GM18867 (cell line): Measurements from ENCODE around the gene PPRC1.

Experiments used
- ATAC-seq: cut with Tn5 transposase; IDR thresholded peaks from one replicate; pipeline ENCODE4 v1.9.1; 2021; ENCODE audit warnings: mild to moderate bottlenecking, moderate library complexity; ENCODE audit not compliant: unreplicated experiment

PPRC1 gene

DNA sequence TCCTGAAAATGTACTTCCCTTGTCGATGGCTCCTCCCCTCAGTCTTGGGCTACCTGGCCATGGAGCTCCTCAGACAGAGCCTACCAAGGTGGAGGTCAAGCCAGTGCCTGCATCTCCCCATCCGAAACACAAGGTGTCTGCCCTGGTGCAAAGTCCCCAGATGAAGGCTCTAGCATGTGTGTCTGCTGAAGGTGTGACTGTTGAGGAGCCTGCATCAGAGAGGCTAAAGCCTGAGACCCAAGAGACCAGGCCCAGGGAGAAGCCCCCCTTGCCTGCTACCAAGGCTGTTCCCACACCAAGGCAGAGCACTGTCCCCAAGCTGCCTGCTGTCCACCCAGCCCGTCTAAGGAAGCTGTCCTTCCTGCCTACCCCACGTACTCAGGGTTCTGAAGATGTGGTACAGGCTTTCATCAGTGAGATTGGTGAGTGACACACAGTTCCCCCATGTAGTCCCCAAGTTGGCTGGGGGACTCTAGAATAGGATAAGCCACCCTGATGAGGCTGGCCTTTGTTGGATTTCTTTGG, 8.8 kb downstream of the PPRC1 start:
- ATAC-seq: no peak

DNA sequence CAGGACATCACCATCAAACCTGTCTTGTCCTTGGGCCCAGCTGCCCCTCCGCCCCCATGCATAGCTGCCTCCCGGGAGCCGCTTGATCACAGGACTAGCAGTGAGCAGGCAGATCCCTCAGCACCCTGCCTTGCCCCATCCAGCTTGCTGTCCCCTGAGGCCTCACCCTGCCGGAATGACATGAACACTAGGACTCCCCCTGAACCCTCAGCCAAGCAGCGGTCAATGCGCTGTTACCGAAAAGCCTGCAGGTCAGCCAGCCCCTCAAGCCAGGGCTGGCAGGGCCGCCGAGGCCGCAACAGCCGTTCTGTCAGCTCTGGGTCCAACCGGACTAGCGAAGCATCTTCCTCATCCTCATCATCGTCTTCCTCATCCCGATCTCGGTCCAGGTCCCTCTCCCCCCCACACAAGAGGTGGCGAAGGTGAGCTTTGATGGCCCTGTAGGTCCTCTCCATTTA, 14.2 kb downstream of the PPRC1 start:
- no peak for ATAC-seq

DNA sequence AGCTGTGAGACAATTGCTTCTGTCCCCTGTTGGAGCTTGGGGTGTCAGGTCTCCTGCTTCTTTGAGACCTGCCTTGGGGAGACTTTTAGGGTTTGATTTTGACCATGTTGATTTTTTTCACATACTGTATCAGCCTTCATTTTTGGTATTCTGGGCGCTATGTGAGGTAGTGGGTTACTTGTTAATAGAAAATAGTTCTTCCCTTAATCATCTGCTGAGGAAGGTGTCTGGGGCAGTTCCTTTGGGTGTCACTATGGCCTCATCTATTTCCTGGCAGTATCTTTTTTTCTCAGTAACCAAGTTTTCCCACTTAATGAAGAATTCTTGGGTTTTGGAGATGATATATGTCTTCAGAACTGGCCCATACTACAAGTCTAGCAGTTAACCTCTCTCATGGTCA, 14.7 kb downstream of the PPRC1 start:
- no peak for ATAC-seq

DNA sequence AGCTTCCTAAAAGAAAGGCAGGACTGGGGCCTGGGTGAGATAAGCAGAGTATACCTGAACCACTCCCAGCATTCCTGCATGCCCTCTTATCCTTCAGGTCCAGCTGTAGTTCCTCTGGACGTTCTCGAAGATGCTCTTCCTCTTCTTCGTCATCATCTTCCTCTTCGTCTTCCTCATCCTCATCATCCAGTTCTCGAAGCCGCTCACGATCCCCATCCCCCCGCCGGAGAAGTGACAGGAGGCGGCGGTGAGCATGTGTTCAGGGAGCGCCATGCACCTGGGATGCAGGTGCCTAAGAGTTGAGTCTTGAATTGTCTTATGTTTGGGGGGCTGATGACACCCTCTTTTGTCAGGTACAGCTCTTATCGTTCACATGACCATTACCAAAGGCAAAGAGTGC, 15.4 kb downstream of the PPRC1 start:
- no peak for ATAC-seq

DNA sequence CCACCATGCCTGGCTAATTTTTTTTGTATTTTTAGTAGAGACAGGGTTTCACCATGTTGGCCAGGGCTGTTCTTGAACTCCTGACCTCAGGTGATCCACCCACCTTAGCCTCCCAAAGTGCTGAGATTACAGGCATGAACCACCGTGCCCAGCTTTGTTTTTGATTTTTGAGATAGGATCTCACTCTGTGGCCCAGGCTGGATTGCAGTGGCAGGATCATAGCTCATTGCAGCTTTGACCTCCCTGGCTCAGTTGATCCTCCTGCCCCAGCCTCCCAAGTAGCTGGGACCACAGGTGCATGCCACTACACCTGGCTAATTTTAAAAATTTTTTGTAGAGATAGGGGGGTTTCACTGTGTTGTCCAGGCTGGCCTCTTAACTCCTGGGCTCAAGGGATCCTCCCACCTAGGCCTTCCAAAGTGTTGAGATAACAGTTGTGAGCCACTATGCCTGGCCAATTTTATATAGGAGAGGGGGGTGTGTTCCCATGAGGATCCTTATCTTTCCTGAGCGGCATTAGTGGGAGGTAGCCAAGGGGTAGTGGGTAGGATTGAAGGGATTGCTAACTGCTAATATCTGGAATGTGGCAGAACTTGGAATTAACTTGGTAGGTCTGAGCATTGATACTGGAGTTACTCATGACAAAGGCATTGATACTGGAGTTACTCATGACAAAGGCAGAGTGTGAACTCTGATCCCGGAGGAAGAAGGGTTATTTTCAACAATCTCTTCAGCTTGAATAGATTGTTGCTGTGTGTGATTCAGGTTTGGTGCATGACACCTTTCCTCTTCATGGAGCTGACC, 18.3 kb downstream of the PPRC1 start:
- no peak for ATAC-seq

DNA sequence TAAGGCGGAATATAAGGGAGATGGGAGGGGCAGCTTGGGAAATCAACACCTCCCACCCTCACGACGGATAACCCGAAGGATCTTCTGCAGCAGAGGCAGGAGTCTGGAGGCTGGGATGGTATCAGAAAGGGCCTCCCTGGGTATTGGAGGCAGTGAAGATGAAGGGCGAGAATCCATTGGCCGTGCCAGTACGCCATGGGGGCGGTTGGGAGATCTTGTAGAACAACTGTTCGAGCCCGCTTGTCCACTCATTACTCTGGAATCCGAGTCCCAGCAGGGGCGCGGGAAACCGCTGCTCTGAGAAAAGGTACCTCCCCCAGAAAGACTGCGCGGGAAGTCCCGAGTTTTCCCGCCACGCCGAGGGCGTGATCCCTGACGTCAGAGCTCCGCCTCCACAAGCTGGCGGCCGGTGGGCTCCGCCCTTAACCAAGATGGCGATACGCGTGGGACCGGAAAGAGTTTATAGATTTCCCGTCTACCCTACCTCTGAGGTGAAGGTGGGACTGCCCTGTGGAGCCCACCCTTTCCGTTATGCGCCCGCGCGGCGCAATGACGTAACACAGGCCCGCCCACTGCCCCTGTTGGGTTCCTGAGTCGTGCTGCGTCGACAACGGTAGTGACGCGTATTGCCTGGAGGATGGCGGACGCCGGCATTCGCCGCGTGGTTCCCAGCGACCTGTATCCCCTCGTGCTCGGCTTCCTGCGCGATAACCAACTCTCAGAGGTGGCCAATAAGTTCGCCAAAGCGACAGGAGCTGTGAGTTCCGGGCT, 19.1 kb downstream of the PPRC1 start, which contains the start of gene NOLC1:
NOLC1 (plus strand) TSS at position 616 of the 771 bp plus-strand sequence; CDS start at position 638, 22 bp downstream.
- peak; percentile 88 for ATAC-seq

DNA sequence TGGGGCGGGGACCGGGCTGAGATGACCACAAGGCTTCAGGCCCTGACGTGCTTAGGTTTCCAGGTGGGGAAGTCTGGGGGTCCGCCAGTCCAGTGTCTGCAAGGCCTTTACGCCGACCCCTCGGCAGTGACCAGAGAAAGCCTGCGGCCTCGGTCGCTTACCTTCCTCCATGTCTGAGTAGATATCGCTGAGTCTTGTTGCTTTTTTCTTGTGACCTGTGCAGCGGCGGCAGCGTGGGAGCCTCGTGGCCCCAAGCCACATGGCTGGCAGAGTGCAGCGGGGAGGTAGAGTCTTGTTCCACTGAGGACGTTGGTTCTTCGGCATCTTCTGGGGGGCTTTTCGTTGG, 19.7 kb downstream of the PPRC1 start:
- peak; percentile 29 for ATAC-seq

DNA sequence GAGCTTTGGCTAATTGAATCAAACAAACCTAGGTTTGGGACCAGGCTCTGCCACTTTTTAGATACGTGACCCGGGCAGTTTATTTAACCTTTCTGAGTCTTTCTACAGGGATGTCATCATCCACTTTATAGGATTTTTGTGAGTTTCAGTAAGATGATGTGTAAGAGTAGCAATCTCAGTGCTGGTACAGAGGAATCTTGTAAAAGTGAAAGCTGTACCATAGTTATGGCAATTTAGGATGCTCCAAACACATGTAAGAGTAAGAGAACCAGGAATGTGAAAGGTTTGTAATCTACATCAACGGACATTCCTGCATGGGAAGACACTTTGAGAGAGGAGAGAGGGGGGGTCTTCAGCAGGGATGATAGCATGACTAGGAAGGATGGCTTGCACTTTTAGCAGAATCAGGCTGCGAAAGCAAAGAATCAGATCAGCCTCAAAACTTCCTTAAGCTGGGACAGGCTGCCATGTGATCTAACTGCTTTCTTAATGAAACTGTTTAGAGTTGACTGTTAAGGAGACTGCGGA, 20.3 kb downstream of the PPRC1 start:
- no peak for ATAC-seq

DNA sequence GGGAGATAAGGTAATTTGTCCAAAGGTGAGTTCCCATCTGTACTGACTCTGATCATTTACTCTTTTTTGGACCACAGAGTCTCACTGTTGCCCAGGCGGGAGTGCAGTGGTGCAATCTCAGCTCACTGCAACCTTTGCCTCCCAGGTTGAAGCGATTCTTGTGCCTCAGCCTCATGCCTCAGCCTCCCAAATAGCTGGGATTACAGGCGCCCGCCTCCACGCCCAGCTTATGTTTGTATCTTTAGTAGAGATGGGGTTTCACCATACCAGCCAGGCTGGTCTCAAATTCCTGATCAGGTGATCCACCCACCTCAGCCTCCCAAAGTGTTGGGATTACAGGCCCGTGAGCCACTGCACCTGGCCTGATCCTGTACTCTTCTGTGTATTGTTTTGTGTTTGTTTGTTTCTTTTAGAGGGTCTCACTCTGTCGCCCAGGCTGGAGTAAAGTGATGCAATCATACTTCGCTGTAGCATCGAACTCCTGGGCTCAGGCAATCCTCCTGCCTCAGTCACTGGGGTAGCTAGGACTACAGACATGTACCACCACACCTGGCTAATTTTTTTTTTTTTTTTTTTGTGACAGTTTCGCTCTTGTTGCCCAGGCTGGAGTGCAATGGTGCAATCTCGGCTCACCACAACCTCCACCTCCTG, 21.8 kb downstream of the PPRC1 start:
- ATAC-seq: no peak

DNA sequence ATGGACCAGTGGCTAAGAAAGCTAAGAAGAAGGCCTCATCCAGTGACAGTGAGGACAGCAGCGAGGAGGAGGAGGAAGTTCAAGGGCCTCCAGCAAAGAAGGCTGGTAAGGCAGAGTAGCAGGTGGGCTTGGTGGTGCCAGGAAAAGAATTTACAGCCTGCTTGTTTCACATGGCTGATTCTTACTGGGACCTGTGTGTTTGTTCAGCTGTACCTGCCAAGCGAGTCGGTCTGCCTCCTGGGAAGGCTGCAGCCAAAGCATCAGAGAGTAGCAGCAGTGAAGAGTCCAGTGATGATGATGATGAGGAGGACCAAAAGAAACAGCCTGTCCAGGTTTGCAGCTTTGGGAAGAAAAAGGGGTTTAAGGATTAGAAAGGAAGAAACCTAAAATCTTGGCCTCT, 24.4 kb downstream of the PPRC1 start:
- no peak for ATAC-seq

DNA sequence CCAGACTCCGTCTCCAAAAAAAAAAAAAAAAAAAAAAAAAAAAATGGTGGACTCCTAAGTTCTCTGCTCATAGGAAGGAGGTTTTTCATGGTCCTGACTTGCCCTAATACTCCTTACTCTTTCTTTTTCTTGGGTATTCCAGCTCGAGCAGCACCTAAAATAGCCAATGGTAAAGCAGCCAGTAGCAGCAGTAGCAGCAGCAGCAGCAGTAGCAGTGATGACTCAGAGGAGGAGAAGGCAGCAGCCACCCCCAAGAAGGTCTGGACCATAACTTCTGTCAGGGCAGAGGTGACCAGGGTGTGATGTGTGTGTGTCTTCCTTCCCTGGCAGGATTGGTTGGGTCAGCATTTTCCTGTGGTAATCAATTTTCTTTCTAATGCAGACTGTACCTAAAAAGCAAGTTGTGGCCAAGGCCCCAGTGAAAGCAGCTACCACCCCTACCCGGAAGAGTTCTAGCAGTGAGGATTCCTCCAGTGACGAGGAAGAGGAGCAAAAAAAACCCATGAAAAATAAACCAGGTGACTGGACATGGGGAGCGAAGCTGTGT, 26.3 kb downstream of the PPRC1 start:
- no peak for ATAC-seq

DNA sequence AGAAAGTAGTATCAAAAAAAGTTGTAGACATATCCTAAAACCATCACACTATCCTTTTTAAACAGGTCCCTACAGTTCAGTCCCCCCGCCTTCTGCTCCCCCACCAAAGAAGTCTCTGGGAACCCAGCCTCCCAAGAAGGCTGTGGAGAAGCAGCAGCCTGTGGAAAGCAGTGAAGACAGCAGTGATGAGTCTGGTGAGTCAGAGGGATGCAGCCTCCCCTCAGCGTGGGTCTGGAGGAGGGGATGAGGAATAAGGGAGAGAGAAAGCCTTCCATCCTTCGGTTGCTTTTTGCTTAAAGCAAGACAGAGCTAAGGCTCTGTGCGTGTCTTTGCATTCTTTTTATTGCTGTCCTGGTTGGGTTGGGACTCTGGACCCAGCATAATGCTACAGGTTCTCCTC, 27.0 kb downstream of the PPRC1 start:
- ATAC-seq: no peak

DNA sequence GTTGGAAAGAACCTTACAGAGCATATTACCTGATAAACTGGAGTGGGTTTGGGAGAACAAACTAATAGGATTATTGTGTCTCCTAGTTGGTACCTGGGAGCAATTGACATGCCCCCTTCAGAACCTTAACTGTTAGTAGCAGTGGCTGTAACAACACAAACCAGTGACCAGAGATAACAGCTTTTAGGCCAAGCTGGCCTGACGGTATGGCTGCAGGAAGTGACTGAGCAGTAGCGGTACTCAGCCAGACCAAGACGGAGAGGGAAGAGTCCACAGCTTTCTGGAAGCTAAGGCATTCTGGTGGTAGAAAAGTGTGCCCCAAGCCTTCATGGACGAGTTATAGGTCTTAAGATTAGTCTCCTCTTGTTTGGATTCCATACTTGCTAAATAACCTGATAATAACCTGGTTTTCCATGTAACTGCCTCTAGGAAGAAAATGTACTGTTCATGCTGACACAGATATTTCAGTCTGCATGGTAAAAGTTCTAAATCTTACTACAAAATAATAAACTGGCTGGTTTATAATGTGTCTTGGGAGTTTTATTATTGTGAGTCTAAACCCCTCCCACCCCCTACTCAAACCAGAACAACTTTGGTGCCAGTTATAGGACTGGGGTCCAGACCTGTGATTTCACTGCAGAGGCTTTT, 30.6 kb downstream of the PPRC1 start:
- no peak for ATAC-seq

DNA sequence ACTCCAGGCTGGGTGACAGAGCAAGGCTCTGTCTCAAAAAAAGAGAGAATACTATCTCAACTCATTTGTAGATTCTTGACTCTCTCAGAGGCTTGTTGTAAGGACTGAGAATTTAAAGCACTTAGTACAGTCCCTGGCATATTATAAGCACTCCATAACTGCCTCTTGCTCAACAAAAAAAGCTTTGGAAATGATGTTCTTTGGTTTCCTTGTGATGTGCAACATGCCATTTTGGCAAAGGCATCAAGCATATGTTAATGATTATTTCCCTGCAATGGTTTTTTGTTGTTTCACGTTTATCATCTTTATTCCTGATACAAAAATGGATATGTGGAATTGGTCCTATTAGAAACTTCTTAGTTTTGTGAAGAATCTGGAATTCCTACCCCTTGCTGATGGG, 35.0 kb downstream of the PPRC1 start:
- ATAC-seq: no peak

DNA sequence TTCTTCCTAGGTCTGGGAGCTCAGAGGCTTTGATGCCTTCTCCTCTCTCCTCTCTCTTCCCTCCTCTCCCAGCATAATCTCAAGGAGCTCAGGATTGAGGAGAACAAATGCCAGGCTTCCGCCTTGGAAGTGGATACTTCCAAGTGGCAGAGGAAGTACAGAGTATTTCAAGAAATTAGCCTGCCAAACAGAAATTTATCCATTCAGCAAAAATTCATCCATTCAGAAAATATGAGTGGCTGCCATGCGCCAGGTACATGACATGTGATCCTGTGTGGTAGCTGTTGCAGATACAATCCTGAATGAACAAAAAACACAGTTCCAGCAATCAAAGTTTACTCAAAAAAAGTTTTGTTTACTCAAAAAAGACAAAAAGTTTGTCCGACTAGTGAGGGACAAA, 37.8 kb downstream of the PPRC1 start:
- ATAC-seq: no peak

DNA sequence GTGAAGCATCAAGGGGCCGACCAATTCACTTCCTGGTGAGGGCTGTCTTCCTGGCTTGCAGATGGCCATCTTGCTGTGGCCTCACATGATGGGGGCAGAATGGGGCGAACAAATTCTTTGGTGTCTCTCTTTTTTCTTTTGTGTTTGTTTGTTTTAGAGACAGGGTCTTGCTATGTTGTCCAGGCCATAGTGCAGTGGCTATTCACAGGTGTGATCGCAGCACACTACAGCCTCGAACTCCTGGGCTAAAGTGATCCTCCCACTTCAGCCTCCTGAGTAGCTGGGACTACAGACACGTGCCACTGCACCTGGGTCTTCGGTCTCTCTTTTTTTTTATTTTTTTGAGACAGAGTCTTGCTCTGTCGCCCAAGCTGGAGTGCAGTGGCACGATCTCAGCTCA, 39.4 kb downstream of the PPRC1 start:
- no peak for ATAC-seq

DNA sequence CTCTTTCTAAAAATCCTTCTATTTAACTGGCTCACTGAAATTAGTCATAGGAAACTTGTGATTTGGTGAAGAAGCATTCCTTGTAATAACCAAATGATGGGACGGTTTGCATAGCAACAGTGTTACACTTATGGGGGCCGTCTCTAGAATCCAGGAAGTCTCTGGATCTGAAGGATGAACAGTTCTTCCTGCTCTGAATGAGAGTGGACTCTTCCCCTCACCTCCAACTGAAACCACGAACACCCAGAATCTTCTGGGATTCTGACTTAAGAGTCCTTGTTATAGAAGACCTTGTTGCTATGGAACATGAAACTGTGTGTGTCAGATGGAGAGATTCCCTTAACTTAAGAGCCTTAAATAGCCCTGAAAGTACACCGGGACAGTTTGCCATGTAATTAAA, 42.6 kb downstream of the PPRC1 start:
- ATAC-seq: no peak

DNA sequence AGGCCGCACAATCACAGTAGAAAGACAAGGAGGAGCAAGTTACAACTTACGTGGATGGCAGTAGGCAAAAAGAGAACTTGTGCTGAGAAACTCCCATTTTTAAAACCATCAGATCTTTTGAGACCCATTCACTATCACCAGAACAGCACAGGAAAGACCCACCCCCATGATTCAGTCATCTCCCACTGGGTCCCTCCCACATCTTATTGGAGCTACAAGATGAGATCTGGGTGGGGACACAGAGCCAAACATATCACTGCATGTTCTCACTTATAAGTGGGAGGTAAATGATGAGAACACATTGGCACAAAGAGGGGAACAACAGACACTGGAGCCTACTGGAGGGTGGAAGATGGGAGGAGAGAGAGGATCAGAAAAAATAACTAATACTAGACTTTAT, 51.8 kb downstream of the PPRC1 start:
- ATAC-seq: no peak

DNA sequence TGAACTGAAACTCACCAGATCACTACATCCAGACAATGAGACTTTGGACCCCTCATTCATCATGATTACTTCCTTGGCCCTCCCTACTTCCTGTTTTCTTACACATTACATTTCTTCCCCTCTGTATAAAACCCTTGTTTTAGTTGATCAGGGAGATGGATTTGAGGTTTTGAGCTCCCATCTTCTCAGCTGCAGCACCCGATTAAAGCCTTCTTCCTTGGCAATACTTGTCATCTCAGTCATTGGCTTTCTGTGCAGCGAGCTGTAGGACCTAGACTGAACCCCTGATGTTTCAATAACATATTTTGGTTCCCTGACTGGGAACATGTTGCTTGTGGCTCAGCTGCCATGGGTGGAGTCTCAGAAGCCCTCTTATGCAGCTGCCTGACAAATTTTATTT, 52.4 kb downstream of the PPRC1 start:
- no peak for ATAC-seq

DNA sequence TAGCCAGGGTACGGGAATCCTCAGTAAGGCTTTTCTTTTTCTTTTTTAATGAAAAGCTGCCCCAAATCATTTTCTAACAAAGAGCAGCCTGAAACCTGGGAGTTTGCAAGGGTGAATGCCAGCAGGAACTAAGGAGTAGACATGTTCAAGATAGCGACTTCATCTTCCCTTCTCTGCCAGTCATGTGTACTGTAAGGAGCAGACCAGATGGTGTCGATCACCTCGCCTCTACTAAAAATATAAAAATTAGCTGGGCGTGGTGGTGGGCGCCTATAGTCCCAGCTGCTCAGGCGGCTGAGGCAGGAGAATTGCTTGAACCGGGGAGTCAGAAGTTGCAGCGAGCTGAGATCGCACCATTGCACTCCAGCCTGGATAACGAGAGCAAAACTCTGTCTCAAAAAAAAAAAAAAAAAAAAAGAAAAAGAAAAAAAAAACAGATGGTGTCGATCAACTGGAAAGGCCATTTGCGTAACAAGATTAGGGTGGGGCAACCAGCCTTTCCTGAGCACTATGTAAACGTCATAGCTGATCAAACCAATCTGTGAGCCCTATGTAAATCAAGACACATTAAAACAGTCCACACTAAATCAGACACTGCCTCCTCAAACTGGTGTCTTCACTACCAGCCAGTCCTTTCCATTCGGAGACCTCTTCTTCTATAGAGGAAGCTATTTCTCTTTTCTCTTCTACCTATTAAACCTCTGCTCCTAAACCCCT, 53.1 kb downstream of the PPRC1 start:
- ATAC-seq: no peak
